KG1 (cell line): ENCODE results near the gene FILIP1L.

Source experiments
- DNase-seq: peaks from one replicate; lab custom pipeline; 2025; lab: John Stamatoyannopoulos, UW

FILIP1L gene

DNA sequence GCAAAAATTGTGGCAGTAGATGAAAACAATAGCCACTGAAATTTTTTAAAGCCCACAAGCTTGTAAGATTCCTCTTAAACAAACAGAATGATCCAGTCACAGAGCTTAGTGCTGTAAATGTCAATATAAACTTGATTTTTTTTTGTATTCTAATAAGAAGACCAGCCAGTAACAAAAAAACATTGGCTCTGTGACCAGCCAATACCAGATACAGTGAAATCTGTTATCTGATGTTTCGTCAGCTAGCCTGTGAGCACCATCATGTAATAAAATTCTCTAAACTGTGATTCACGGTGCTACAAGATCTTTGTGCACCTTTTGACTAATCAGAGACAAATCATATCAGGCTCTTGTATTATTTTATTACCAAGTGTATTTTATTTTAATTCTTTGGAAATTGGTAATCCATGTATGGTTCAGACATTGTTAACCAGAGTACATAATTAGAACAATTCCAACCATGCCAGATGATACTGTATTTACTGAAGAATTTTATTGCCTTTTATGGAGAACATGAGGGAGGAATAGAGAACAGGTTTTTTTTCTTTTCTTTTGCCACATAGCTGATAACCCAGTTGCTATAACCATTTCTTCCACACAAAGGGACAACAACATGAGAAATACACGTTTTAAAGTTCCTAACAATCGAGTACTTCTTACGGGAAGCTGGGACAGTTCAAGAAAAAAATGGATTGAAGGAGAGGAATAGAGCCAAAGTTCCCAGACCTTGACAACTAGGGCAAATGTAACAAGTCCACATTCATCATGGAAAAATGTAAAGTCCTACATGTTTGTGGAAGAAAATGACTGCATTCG, 71.9 kb downstream of the FILIP1L start:
- DNase-seq = no peak

DNA sequence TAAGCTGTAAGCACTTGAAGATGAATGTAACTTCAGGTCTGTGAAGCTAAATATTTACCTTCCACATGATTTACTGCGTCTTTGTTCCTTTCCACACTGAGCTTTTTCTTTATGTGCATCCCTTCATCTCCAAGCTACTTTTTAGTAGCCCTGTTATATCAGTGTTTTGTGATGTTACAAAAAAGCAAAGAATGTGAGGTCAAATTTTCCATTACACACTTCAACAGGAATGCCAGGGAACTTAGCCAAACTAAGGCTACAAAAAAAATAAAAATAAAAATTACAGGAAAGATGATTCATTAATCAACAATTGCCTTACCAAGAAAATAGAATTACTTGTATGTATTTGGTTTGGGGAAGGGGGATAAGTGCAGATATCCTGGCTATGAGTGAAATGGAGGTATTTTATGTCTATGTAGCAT, 73.0 kb downstream of the FILIP1L start:
- DNase-seq = no peak

DNA sequence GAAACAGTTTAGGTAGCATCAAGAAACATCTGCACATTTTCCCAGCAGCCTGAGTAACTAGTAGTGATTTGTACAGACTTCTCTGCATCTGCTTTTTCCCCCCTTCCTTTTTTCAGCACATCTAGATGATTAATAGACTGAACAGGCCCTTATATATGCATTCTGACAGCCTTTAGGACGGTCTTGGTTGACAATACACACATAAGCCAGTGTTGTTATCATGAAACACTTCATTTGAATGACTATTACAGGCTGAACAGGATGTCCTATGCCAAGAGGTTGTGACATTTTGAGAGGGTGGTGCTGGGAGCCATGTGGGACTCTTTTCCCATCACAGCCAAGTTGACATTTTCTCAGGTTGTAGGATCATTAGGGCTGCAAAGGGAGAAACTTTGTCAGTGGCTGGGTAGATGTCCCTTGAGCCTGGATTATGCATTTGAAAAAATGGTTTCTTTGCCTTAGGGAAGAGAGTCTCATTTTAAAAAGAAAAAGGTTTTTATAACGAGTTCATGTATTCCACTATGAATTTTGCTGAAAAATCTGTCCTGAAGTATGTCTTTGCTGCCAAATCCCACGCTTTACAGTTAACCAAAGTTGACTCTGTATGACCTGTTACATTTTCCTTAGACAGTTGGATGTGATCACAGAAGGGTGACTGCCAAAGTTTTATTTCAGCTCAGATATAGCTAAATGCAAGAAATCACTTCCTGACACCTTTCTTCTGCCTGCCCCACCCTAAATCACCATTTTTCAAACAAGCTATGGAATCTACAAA, 73.7 kb downstream of the FILIP1L start:
- no peak for DNase-seq

DNA sequence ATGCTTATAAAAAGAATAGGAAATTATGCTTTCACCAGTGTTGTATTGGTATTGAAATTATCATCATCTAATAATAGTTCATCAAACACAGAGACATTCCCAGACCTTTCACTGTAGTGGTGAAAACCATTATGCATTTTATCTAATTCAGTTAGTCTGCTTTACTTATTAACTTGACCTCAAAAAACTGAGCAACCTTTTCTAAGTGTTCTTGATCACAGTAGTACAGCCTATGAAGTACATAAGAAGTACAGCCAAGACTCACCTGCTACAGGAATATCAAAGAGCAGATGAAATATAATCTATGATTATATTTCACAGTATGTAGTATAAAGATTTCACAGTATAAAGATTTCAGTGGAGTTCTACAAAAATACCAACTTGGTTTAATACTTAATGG, 75.2 kb downstream of the FILIP1L start:
- DNase-seq = no peak

DNA sequence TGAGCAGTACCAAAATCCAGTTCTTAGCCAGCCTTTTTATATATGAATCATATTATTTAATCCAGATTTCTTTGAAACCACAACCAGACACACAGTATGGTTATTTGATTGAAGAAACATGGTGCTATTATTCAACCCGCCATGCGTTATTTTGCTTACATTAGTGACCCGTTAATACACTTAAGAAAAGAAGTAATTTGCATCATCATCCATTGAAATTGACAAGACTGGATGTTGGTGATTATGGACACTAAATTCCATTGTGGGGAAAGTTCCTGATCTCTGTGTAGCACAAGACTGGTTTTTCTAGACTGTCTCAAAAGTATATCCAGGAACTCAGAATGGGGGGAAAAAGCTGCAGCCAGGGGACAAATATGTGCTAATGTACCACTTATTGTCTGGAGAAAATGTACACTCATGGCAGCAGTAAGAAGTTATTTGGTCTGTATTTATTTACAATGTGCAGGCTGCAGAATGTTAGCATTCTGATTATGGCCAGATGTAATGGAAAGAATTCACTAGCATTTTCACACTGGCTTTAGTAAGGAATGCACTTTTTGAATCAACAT, 80.3 kb downstream of the FILIP1L start:
- DNase-seq = no peak

DNA sequence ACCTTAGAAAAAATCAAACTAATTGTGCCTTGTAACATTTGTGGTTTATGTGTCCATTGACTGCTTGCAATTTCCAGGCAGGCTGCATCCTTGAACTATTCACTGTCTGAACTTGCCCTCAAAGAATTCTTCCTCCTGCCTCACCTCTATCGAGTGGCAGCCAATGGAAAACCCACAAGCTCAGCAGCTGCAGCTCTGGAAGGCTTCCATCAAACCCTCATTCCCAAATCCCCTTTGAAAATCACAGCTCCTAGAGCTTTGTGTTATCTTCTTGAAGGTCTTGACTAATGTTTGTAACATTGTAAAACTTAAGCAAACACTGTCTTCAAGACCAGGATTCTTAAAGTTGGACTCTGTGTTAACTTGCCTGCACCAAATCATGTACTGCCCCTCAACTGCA, 81.1 kb downstream of the FILIP1L start:
- DNase-seq = no peak

DNA sequence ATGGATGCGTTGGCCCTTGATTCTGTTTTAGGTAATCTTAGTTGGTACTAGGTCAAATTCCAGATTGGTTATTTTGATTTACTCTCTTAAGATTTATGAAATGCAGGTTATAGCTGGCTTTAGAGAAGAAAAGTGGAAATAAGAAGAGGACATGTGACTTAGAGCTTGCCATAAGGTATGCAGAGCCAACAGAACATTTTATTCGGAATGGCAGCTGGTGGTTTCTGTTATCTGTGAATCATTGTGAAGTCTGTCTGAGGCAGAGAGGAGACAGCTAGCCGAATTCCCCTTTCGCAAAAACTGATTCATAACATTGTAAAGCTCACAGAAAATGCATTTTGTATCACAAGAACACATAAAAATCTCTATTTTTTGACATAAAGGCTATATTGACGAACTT, 82.1 kb downstream of the FILIP1L start:
- DNase-seq = no peak

DNA sequence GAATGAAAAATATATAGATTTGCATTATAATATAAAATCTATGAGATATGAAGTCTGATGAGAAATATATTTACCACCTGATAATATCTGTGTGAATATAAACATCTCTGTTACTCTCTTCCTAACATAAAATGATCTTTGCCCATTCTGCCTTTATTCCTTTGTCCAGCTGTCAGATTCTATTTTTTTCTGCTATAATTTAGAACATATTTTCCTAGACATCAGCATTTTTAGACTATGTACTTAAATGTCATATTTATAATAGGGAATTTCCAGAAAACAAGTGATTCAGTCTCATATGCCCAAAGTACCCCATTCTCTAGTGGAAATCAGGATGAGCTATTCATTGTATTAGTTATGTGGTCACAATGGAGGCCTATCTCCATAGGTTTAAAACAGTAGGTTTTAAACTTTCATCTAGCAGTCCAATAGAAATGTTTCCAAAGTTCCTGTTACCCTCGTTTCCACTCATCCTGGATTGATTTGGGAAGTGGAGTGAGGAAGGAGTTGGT, 83.3 kb downstream of the FILIP1L start:
- no peak for DNase-seq

DNA sequence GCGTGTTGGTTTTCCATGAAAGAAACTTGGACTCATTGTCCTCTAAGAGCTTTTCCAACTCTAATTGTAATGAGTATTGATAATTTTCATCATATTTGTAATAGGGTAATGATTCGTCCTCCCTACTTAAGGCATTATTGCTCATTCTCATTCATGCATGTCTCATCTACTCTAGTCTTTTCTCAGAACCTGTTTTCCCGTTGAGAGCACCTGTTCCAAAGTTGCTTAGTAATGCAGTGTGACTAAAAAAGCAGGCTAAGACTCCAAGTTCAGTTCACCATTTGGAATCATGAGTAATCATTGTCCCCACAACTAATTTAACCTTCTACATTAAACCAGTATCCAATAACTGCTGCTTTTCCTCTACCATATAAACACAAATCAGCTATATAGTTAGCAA, 84.0 kb downstream of the FILIP1L start:
- no peak for DNase-seq

DNA sequence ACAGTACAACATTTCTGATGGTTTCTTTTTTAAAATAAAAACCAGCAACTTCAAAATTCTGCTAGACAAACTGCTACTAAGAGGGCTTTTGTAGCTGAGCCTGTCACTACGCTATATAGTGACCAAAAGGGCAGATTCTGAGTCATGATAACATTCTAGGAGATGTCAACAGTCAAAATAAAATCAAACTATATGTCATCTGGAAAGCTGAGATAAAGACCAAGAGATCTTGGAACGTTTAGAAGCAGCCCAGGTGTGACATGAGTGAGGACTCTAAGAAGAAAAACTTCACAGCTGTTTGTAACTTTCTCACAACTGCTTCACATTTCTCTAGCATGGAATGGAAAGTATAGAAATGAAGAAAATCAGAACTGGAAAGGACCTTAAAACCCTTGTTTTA, 84.6 kb downstream of the FILIP1L start:
- no peak for DNase-seq

DNA sequence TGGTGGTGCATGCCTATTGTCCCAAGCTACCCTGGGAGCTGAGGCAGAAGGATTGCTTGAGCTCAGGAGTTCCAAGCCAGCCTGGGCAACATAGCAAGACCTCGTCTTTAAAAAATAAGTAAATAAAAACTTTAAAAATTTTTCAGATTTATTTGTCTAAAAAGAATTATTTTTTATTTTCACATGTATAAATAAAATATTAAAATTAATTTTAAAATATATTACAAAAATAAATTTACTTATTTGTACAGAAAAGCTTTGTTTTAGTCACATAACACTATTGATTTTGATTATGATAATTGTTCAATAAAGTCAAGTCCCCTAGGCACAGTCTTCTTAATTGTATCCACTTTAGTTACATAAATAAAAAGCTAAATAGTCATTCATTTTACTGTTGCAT, 85.2 kb downstream of the FILIP1L start:
- DNase-seq = no peak

DNA sequence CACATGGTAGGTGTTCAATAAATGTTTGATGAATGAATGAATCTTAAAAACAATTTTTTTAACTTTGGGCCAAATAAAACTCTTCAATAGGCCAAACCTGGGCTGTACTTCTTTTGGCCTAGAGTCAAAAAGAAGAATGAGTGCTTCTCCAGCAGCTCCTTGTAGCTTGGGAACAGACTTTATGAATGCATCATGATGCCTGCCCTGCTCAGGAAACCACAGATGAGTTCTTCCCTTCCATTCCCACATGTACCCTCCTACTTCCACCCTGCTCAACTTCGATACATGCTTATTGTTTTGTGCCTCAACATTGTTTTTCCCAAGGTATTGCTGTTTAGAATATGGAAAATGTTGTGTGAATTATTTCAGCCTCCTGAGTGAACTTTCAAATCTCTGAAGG, 87.0 kb downstream of the FILIP1L start:
- DNase-seq = no peak

DNA sequence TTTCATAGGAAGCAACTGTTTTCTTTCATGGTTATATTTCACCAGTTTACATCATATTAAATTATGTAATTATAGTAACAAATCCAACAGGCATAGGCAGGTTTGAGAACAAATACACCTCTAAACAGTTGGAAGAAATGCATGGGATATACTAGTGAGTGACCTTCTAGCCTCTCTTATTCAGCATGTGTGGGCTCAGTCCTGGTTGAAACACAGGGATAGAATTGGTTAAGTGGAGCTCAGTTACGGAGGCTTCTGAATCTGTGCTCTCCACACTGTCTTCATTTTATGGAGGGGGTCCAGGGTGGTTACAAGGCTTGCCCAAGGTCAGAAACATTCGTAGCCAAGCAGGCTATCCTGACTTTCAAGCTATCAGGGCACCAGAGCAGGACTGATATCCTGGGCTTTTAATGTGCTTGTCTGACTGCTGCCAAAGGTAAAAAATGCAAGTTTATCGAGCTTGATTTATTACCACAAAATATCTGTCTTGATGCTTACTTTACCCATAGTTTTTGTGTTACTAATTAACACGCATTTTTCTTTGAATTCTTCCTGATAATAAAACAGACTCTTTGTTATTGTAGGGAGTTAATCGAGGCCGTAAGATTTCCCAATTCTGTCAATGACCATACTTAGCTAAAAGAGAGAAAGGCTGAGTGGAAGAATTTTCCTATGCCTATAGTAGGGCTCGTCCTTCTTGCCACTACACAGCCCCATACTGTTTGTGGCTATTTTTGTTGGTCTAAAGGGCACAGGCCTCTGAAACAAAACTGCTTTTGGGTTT, 89.6 kb downstream of the FILIP1L start:
- DNase-seq = no peak

DNA sequence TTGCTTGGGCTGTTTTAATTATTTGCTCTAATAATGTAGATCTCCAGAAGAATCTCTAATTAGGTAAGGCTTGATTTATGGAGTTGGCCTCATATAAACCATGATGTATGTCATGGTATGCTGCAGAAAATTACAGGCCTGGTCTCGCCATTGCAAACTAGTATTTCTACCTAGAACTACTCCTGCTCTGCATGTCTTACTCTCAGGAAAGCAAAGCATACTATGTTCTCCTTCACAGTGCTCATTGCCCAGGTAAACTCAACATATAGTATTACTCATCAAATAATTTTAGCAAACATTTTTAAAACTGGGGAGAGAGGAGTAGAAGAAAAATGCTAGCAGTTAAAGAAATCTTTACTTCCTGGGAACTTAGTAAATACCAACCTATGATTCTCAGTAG, 90.7 kb downstream of the FILIP1L start:
- DNase-seq = no peak

DNA sequence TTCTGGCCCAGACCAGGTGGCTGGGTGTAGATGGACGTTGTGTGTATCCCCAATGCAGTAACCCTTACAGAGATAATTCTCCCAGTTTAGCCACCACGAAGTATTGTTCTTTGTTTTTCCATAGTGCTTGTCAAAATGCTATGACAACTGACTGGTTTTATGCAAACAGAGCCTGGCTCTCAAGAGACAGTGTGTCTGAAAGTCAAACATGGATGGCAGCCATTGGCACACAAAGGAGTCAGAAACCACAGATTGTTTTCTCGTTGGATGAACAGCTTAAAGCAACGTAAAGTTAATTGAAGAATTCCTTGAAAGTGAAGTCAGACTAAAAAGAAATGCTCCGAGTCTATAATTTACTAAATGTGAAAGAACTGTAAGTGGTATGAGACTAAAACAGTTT, 91.2 kb downstream of the FILIP1L start:
- DNase-seq = no peak

DNA sequence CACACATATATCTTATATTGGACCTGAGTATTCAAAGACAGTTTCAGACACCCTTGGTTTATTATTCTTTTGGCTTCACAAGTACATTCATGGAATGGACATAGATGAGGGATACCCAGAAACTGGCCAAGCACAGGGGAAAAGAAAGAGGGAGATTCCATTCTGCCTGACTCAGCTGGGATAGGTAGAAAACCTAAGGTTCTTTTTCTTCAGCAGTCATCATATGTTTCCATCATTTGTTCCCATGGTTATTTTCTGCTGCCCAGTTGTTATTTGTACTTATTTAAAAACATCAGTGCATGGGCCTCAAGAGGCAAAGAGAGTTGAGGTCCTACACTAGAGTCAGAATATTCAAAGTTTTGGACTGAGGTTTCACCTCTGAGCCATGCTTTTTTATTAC, 91.8 kb downstream of the FILIP1L start:
- DNase-seq = no peak

DNA sequence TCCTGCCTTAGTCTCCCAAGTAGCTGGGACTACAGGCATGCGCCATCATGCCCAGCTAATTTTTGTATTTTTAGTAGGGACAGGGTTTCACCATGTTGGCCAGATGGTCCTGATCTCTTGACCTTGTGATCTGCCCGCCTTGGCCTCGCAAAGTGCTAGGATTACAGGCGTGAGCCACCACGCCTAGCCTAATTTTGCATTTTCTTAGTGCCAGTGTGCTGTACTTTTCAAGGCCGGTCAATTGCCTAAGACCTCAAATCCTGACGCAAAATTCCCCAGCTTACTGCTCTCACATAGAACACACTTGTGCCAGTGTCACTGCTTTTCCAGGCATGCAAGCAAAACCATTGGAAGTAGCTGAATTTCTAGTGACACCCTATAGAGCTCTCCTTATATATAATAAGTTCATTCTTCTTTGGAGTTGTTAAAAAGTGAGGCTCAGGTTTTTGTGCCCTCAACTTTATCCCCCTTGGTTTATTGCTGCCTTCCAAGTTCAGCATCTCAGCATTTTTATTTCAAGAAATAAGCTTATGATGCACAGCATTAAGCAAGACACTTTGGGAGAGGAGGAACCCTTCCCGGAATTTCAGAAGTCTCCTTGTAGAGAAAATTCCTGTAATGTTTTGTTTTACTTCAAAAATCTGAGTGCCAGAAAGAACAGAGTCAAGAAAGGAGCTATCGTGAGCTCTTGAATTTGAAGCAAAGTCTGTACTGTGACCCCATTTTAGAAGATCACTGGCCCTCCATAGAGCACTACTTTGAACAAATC, 93.2 kb downstream of the FILIP1L start:
- no peak for DNase-seq

DNA sequence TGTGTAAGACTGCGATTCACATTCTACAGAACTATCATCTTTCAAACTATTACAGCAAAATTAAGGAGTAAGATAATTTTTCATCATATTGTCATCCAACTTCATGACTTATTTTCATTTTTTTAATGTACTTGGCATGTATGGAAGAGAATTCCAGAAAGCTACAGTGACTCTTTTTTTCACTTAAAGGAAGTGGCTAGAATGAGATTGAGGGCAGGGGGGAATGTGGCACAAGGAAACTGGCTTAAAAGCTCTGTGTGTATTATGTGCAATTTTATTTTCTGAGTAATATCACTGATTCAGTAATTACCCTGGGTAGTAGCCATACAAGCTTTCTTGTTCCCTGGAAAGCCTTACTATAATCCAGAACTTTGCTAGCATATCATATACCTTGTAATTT, 94.6 kb downstream of the FILIP1L start:
- DNase-seq = no peak

DNA sequence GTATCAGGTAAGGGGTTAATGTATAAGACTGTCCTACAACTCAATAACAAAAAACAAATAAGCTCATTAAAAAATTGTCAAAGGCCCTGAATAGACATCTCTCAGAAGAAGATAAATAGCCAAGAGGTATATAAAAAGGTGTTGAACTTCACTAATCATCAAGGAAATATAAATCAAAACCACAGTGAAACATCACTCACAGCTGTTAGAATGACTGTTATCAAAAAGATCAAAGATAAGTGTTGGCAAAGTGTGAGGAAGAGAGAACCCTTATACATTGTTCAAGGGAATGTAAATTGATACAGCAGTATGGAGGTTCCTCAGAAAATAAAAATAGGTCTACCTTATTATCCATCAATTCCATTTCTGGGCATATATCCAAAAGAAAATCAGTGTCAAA, 95.5 kb downstream of the FILIP1L start:
- no peak for DNase-seq

DNA sequence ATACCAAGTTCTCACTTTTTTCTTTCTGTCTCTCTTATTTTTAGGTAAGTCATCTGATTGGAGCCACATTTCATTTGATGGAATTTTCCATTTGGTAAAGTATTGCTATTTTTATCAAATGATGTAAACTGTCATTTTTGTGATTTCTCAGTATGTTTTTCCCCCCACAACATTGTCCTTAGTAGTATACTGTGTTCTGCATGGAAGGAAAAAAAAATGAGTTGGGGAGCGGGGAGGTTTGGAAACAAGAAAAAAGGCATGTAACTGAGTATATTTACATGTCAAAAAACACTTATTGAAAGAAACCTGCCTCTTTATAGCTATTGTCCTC, 104.2 kb downstream of the FILIP1L start:
- DNase-seq = no peak

DNA sequence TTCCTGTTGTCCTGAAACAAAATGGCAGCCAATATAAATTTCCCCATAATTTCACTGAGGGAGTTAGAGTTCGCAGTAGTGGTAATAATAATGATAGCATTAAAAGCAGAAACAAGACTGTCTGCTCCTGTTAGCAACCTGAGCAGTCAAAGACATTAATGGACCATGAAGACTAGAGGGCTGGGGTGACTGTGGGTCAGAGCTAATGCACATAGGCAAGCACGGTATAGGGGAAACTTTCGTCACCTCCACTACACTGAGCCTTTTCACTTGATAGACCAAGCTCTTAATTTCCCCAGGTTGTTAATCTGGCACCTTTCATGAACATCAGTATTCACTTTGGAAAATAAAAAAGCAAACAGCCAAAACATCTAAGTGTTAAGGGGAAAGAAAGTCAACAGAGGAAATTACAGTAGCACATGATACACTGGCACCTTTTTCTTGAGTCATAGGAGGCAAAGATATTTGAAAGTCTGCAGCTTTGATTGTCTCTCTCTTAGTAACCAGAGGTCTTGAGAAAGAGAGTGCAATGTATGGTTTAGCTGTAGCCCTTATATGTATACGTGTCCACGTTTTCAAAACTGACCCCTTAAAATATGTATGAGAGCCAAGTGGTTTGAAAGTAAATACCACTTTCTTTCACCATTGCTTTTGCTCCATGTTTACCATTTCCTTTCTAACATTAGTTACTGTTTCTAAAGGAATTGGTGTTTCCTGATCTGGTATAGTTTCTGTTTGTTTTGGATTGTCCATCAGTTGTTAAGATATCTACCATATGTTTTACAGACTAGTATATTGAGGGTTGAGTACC, 104.8 kb downstream of the FILIP1L start:
- DNase-seq = no peak
